HG03097 (cell line): ENCODE measurements around the gene MYZAP.

Experiments used
- ATAC-seq: cut with Tn5 transposase; IDR thresholded peaks from one replicate; pipeline ENCODE4 v1.9.1; 2021; ENCODE audit not compliant: unreplicated experiment, low FRiP score

Gene MYZAP

GRCh38 chr15:57591822-57592367, at the start of gene MYZAP:
MYZAP (plus strand) TSS chr15:57591904; CDS start chr15:57592035, 131 bp downstream.
- ATAC-seq = no peak

GRCh38 chr15:57542505-57542817, 49.2 kb upstream of the MYZAP start:
- no peak for ATAC-seq

- no peak for ATAC-seq
These were observed 46.7 kb upstream of the MYZAP start for GRCh38 chr15:57544848-57545480.

- ATAC-seq = no peak
These were observed 45.7 kb upstream of the MYZAP start for GRCh38 chr15:57545995-57546394.

GRCh38 chr15:57547243-57547755, 44.4 kb upstream of the MYZAP start:
- ATAC-seq = no peak

- no peak for ATAC-seq
These were observed 43.4 kb upstream of the MYZAP start for GRCh38 chr15:57548351-57548750.

GRCh38 chr15:57548835-57549234, 42.9 kb upstream of the MYZAP start:
- no peak for ATAC-seq

GRCh38 chr15:57549935-57550334, 41.8 kb upstream of the MYZAP start:
- no peak for ATAC-seq

GRCh38 chr15:57550640-57551039, 41.1 kb upstream of the MYZAP start:
- no peak for ATAC-seq

GRCh38 chr15:57551715-57552677, 39.7 kb upstream of the MYZAP start:
- ATAC-seq = no peak

- ATAC-seq = no peak
These were observed 38.9 kb upstream of the MYZAP start for GRCh38 chr15:57552678-57553334.

GRCh38 chr15:57553526-57553925, 38.2 kb upstream of the MYZAP start:
- no peak for ATAC-seq

GRCh38 chr15:57554063-57554811, 37.5 kb upstream of the MYZAP start:
- ATAC-seq = no peak

GRCh38 chr15:57554812-57555179, 36.9 kb upstream of the MYZAP start:
- no peak for ATAC-seq

GRCh38 chr15:57555270-57555669, 36.4 kb upstream of the MYZAP start:
- ATAC-seq = no peak

- ATAC-seq = no peak
These were observed 35.7 kb upstream of the MYZAP start for GRCh38 chr15:57556040-57556439.

GRCh38 chr15:57557267-57557666, 34.4 kb upstream of the MYZAP start:
- no peak for ATAC-seq

- ATAC-seq = no peak
These were observed 33.9 kb upstream of the MYZAP start for GRCh38 chr15:57557810-57558209.

GRCh38 chr15:57559875-57560274, 31.8 kb upstream of the MYZAP start:
- ATAC-seq = no peak

- peak; percentile 77 for ATAC-seq
These were observed 30.5 kb upstream of the MYZAP start for GRCh38 chr15:57561041-57561711.
